Measurements from ENCODE around the gene ALK. TPM values are rescaled to one million over a fixed set of nuclear protein-coding genes. Genes with fewer than 3 reads are reported as not detected.

ALK gene
- total and polyA plus RNA-seq, 2 donors (not counting 1 experiment from before 2014, with no cell fraction given), result not detected

GRCh38 chr2:29345236-29345635 lies 576.1 kb downstream of the ALK start:
- H3K27me3 Mint-ChIP-seq, result peaks cover 27% of the 10 kb centered on the region
- TF ChIP-seq, protein P1, sequence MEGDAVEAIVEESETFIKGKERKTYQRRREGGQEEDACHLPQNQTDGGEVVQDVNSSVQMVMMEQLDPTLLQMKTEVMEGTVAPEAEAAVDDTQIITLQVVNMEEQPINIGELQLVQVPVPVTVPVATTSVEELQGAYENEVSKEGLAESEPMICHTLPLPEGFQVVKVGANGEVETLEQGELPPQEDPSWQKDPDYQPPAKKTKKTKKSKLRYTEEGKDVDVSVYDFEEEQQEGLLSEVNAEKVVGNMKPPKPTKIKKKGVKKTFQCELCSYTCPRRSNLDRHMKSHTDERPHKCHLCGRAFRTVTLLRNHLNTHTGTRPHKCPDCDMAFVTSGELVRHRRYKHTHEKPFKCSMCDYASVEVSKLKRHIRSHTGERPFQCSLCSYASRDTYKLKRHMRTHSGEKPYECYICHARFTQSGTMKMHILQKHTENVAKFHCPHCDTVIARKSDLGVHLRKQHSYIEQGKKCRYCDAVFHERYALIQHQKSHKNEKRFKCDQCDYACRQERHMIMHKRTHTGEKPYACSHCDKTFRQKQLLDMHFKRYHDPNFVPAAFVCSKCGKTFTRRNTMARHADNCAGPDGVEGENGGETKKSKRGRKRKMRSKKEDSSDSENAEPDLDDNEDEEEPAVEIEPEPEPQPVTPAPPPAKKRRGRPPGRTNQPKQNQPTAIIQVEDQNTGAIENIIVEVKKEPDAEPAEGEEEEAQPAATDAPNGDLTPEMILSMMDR (IDR thresholded peaks at IDR 0.05), result no peak
- TF ChIP-seq EZH2 (IDR thresholded peaks at IDR 0.05; ENCODE audit: borderline replicate concordance, insufficient read depth, low read depth, low read length, poor library complexity, severe bottlenecking), result no peak
- Histone ChIP-seq H3K36me3 (replicated peaks in 1 of 2; ENCODE audit: control extremely low read depth in 1 of 2, control insufficient read depth in 1 of 2, extremely low read depth in 1 of 2, insufficient read depth in 2 of 2, low read length in 1 of 2) (no peaks in the 10 kb centered on the region), H3K4me2 (replicated peaks; ENCODE audit: low read depth, low read length, poor library complexity, severe bottlenecking) (no peak overlapping the region), H3K9ac (ENCODE audit: low read length) (no peak overlapping the region), H3K79me2 (ENCODE audit: control insufficient read depth, insufficient read depth, low read length) (no peaks in the 10 kb centered on the region), H3K4me1 (ENCODE audit: control insufficient read depth in 2 of 2, insufficient read depth in 2 of 2, low read length in 2 of 2) (no peaks in the 10 kb centered on the region), H3K4me3 (ENCODE audit: control extremely low read depth in 1 of 5, extremely low read depth in 1 of 5, insufficient read depth in 1 of 5, low read depth in 2 of 5, low read length in 4 of 5) (no peak overlapping the region), H3K27ac (ENCODE audit: low read length in 2 of 2) (no peak overlapping the region), H2AFZ (ENCODE audit: insufficient read depth, low read depth, low read length, poor library complexity, severe bottlenecking) (no peak overlapping the region), H3K9me3 (ENCODE audit: control extremely low read depth in 1 of 3, control insufficient read depth in 2 of 3, insufficient read depth in 1 of 3, low read length in 2 of 3) (no peaks in the 10 kb centered on the region), H3K27me3 (replicated peaks in 1 of 4; ENCODE audit: control extremely low read depth in 1 of 4, control insufficient read depth in 3 of 4, insufficient read depth in 4 of 4, low read length in 3 of 4) (no peaks in the 10 kb centered on the region), H4K20me1 (ENCODE audit: control insufficient read depth, insufficient read depth, low read length, poor library complexity, severe bottlenecking) (no peaks in the 10 kb centered on the region)
- H3K4me3 Mint-ChIP-seq, result no peak overlapping the region
- ATAC-seq (ENCODE audit: low read depth), result no peak
- ChIA-PET CTCF (no interaction called here), POLR2A (no interaction called here)
- no CpG with 5 or more reads among the region's 2 CpGs for WGBS (ENCODE audit: insufficient coverage)
- no peak for DNase-seq
- H3K4me1 Mint-ChIP-seq, result no peaks in the 10 kb centered on the region
- intact Hi-C loops (cut with micrococcal nuclease), result no loop called here
- H3K9me3 Mint-ChIP-seq (ENCODE audit: insufficient read depth), result no peaks in the 10 kb centered on the region
- no peak overlapping the region for H3K27ac Mint-ChIP-seq

DNA sequence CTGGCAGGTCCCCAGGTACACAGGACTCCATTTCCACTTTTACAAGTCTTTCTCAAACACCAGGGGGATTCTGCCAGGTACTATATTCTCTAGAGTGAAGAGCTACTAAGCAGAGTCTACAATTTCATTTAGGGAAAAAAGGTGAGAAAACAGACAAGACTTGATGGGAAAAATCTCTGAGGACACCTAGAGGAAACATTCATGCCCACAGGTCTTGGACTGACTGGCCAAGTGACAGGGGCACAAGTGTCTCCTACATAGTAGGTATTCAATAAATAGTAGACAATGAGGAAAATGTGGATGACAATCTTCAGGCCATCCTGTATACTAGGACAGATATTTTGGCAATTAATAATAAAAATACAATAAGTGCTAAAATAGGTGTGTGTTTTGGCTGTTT lies 577.6 kb downstream of the ALK start:
- Histone ChIP-seq H3K9me3 (ENCODE audit: control extremely low read depth in 1 of 3, control insufficient read depth in 2 of 3, insufficient read depth in 1 of 3, low read length in 2 of 3) (no peaks in the 10 kb centered on the region), H3K4me3 (ENCODE audit: control extremely low read depth in 1 of 5, extremely low read depth in 1 of 5, insufficient read depth in 1 of 5, low read depth in 2 of 5, low read length in 4 of 5) (no peak overlapping the region), H3K4me1 (ENCODE audit: control insufficient read depth in 2 of 2, insufficient read depth in 2 of 2, low read length in 2 of 2) (no peaks in the 10 kb centered on the region), H3K79me2 (ENCODE audit: control insufficient read depth, insufficient read depth, low read length) (no peaks in the 10 kb centered on the region), H2AFZ (ENCODE audit: insufficient read depth, low read depth, low read length, poor library complexity, severe bottlenecking) (no peak overlapping the region), H3K27me3 (replicated peaks in 1 of 4; ENCODE audit: control extremely low read depth in 1 of 4, control insufficient read depth in 3 of 4, insufficient read depth in 4 of 4, low read length in 3 of 4) (no peaks in the 10 kb centered on the region), H3K9ac (ENCODE audit: low read length) (no peak overlapping the region), H3K4me2 (replicated peaks; ENCODE audit: low read depth, low read length, poor library complexity, severe bottlenecking) (no peak overlapping the region), H3K36me3 (replicated peaks in 1 of 2; ENCODE audit: control extremely low read depth in 1 of 2, control insufficient read depth in 1 of 2, extremely low read depth in 1 of 2, insufficient read depth in 2 of 2, low read length in 1 of 2) (no peaks in the 10 kb centered on the region), H4K20me1 (ENCODE audit: control insufficient read depth, insufficient read depth, low read length, poor library complexity, severe bottlenecking) (no peaks in the 10 kb centered on the region), H3K27ac (ENCODE audit: low read length in 2 of 2) (no peak overlapping the region)
- intact Hi-C loops (cut with micrococcal nuclease), result no loop called here
- ChIA-PET CTCF (no interaction called here), POLR2A (no interaction called here)
- TF ChIP-seq EZH2 (IDR thresholded peaks at IDR 0.05; ENCODE audit: borderline replicate concordance, insufficient read depth, low read depth, low read length, poor library complexity, severe bottlenecking), result no peak
- TF ChIP-seq, protein P1 (IDR thresholded peaks at IDR 0.05), result no peak
- ATAC-seq (ENCODE audit: low read depth), result no peak
- DNase-seq, result no peak
- H3K4me3 Mint-ChIP-seq, result no peak overlapping the region
- H3K27me3 Mint-ChIP-seq, result peaks cover 21% of the 10 kb centered on the region
- H3K9me3 Mint-ChIP-seq (ENCODE audit: insufficient read depth), result no peaks in the 10 kb centered on the region
- no peak overlapping the region for H3K27ac Mint-ChIP-seq
- no peaks in the 10 kb centered on the region for H3K4me1 Mint-ChIP-seq
